IMR-90 (cell line): Measurements from ENCODE around the gene PLD1. TPM values are rescaled to one million over a fixed set of nuclear protein-coding genes. Genes with fewer than 3 reads are reported as not detected.
A peak's percentile ranks its signal among the peaks of the same experiment; 100 is the strongest.

ENCODE experiments used
- ATAC-seq: fragments of 200-7000 bp; cut with Tn5 transposase; 2 replicates; pipeline ENCODE4 v1.9.1; 2020; ENCODE audit warnings: low read depth, mild to moderate bottlenecking, moderate library complexity
- BruUV-seq: library from RNA; stranded (reverse); fragments of 400-500 nt; replicated peaks from 2 replicates; lab custom pipeline; 2021; lab: Mats Ljungman, UMichigan
- CTCF ChIA-PET: fragments of 300-600 bp; formaldehyde crosslinking; extraction: SDS; loops from one replicate; lab custom pipeline; 2021; ENCODE audit warnings: antibody characterized with exemption; lab: Yijun Ruan, JAX
- POLR2A ChIA-PET: fragments of 300-600 bp; sonication (Branson Sonifier 250); formaldehyde crosslinking; loops from one replicate; lab custom pipeline; 2022; ENCODE audit warnings: antibody characterized with exemption; ENCODE audit not compliant: unreplicated experiment; lab: Charles Lee
- DNase-seq: peaks from one replicate; pipeline ENCODE4 v3.0.0; 2013
- H2AFZ ChIP-seq: replicated peaks from 2 replicates; pipeline ENCODE3; 2013; ENCODE audit warnings: low read length, mild to moderate bottlenecking; ENCODE audit not compliant: poor library complexity
- H2AK5ac ChIP-seq: 2 replicates; pipeline ENCODE4 v1.6.1; 2013; ENCODE audit warnings: low read depth, low read length, inconsistent platforms
- H2AK9ac ChIP-seq: replicated peaks from 2 replicates; pipeline ENCODE3; 2013; ENCODE audit warnings: mild to moderate bottlenecking, low read depth, low read length, moderate library complexity; ENCODE audit not compliant: poor library complexity
- H2BK120ac ChIP-seq: 2 replicates; pipeline ENCODE4 v1.6.1; 2013; ENCODE audit warnings: low read depth, low read length, inconsistent platforms
- H2BK15ac ChIP-seq: 3 replicates; pipeline ENCODE4 v1.6.1; 2013; ENCODE audit warnings: low read depth, low read length, inconsistent platforms
- H2BK20ac ChIP-seq: 2 replicates; pipeline ENCODE4 v1.6.1; 2013; ENCODE audit warnings: low read depth, mild to moderate bottlenecking, inconsistent platforms, low read length, moderate library complexity
- H2BK5ac ChIP-seq: 2 replicates; pipeline ENCODE4 v1.6.1; 2013; ENCODE audit warnings: mild to moderate bottlenecking, low read depth, low read length, inconsistent platforms; ENCODE audit not compliant: poor library complexity, severe bottlenecking
- H3K14ac ChIP-seq: replicated peaks from 2 replicates; pipeline ENCODE4 v1.6.1; 2013; ENCODE audit warnings: low read depth, low read length, inconsistent platforms
- H3K18ac ChIP-seq: 2 replicates; pipeline ENCODE4 v1.6.1; 2013; ENCODE audit warnings: low read depth, low read length, control low read depth
- H3K23ac ChIP-seq: 2 replicates; pipeline ENCODE4 v1.6.1; 2013; ENCODE audit warnings: low read depth, low read length, inconsistent platforms
- H3K27ac ChIP-seq: 2 replicates; pipeline ENCODE4 v1.5.1; 2013; ENCODE audit warnings: mild to moderate bottlenecking, control low read depth, low read length; ENCODE audit not compliant: insufficient read depth
- H3K27me3 ChIP-seq: 2 replicates; pipeline ENCODE4 v1.6.1; 2013; ENCODE audit warnings: low read length; ENCODE audit not compliant: control insufficient read depth, insufficient read depth
- H3K36me3 ChIP-seq: 2 replicates; pipeline ENCODE4 v1.6.1; 2013; ENCODE audit warnings: low read length, mixed read lengths; ENCODE audit not compliant: control insufficient read depth, insufficient read depth
- H3K4ac ChIP-seq: 2 replicates; pipeline ENCODE4 v1.6.1; 2013; ENCODE audit warnings: low read depth, low read length, inconsistent platforms
- H3K4me1 ChIP-seq: 2 replicates; pipeline ENCODE4 v1.6.1; 2013; ENCODE audit warnings: low read length, mixed read lengths; ENCODE audit not compliant: control insufficient read depth, insufficient read depth
- H3K4me2 ChIP-seq: 2 replicates; pipeline ENCODE4 v1.6.1; 2013; ENCODE audit warnings: low read depth, mild to moderate bottlenecking, control low read depth, low read length, moderate library complexity
- H3K4me3 ChIP-seq: 2 replicates; pipeline ENCODE4 v1.5.1; 2013; ENCODE audit warnings: low read depth, mild to moderate bottlenecking, control low read depth, low read length, moderate library complexity; ENCODE audit not compliant: insufficient read depth
- H3K56ac ChIP-seq: 2 replicates; pipeline ENCODE4 v1.6.1; 2013; ENCODE audit warnings: low read length, inconsistent platforms; ENCODE audit not compliant: insufficient read depth; ENCODE audit errors: extremely low read depth
- H3K79me1 ChIP-seq, 2 experiments: 2 replicates each; pipeline ENCODE4 v1.6.1; 2013; ENCODE audit warnings: low read length in 2 of 2, inconsistent platforms in 1 of 2, low read depth in 1 of 2
- H3K9ac ChIP-seq: 2 replicates; pipeline ENCODE4 v1.6.1; 2013; ENCODE audit warnings: low read depth, low read length, control low read depth
- H3K9me1 ChIP-seq: 2 replicates; pipeline ENCODE4 v1.6.1; 2013; ENCODE audit warnings: low read length, inconsistent platforms; ENCODE audit not compliant: insufficient read depth
- H3K9me3 ChIP-seq: 2 replicates; pipeline ENCODE4 v1.6.1; 2013; ENCODE audit warnings: low read length; ENCODE audit not compliant: control insufficient read depth, insufficient read depth
- H4K20me1 ChIP-seq: 2 replicates; pipeline ENCODE4 v1.6.1; 2013; ENCODE audit warnings: low read length, inconsistent platforms; ENCODE audit not compliant: insufficient read depth
- H4K5ac ChIP-seq: 2 replicates; pipeline ENCODE4 v1.6.1; 2013; ENCODE audit warnings: mild to moderate bottlenecking, low read depth, low read length, control low read depth
- H4K8ac ChIP-seq, 2 experiments: 2 replicates each; pipeline ENCODE4 v1.6.1; 2013; ENCODE audit warnings: low read depth in 2 of 2, low read length in 2 of 2, control low read depth in 1 of 2, inconsistent platforms in 1 of 2
- H4K91ac ChIP-seq: 2 replicates; pipeline ENCODE4 v1.6.1; 2013; ENCODE audit warnings: low read depth, low read length, inconsistent platforms; ENCODE audit not compliant: insufficient read depth
- BHLHE40 ChIP-seq: fragments of 150-350 bp; IDR thresholded peaks from 2 replicates; pipeline ENCODE4 v1.6.1; 2016; ENCODE audit warnings: mild to moderate bottlenecking, low read depth, low read length
- CHD1 ChIP-seq: IDR thresholded peaks from 2 replicates; pipeline ENCODE4 v1.6.1; 2012; ENCODE audit warnings: low read depth, low read length, improper control_type of control experiment
- CTCF ChIP-seq: conservative IDR thresholded peaks from 2 replicates; pipeline ENCODE4 v1.5.1; 2012; ENCODE audit warnings: mild to moderate bottlenecking, low read depth, low read length, improper control_type of control experiment
- FOS ChIP-seq: fragments of 150-350 bp; IDR thresholded peaks from 2 replicates; pipeline ENCODE4 v1.6.1; 2016; ENCODE audit warnings: low read depth, low read length
- MAFK ChIP-seq: IDR thresholded peaks from 2 replicates; pipeline ENCODE4 v1.6.1; 2012; ENCODE audit warnings: low read depth, low read length, improper control_type of control experiment
- MXI1 ChIP-seq: IDR thresholded peaks from 2 replicates; pipeline ENCODE4 v1.6.1; 2012; ENCODE audit warnings: low read depth, mild to moderate bottlenecking, low read length, moderate library complexity, borderline replicate concordance
- POLR2A ChIP-seq: IDR thresholded peaks from 2 replicates; pipeline ENCODE4 v1.6.1; 2012; ENCODE audit warnings: mild to moderate bottlenecking, low read depth, low read length
- RAD21 ChIP-seq: IDR thresholded peaks from 2 replicates; pipeline ENCODE4 v1.6.1; 2012; ENCODE audit warnings: low read length, improper control_type of control experiment
- RCOR1 ChIP-seq: IDR thresholded peaks from 2 replicates; pipeline ENCODE4 v1.6.1; 2012; ENCODE audit warnings: mild to moderate bottlenecking, low read length, improper control_type of control experiment; ENCODE audit not compliant: insufficient replicate concordance
- RFX5 ChIP-seq: IDR thresholded peaks from 2 replicates; pipeline ENCODE4 v1.8.0; 2012; ENCODE audit warnings: low read depth, mild to moderate bottlenecking, low read length, moderate library complexity
- SMC3 ChIP-seq: fragments of 150-350 bp; IDR thresholded peaks from 2 replicates; pipeline ENCODE4 v1.6.1; 2016; ENCODE audit warnings: low read depth, mild to moderate bottlenecking, antibody characterized with exemption, low read length, moderate library complexity
- WGBS, 2 experiments: methylation state at CpG; one replicate each; pipeline versions ENCODE4 v1.1.5 to v1.1.7; 2013; ENCODE audit warnings: missing lambda C conversion rate in 2 of 2; ENCODE audit not compliant: insufficient read length in 1 of 2; ENCODE audit errors: extremely low coverage in 2 of 2; 5-methylcytosine and 5-hydroxymethylcytosine counted together
- dilution Hi-C: fragments of 300-500 bp; cut with HindIII; formaldehyde crosslinking; loops from one replicate; pipeline ENCODE4 v1.14.3; 2018; ENCODE audit warnings: low sequenced_read_pairs; ENCODE audit not compliant: unreplicated experiment
- in situ Hi-C: fragments of 300-500 bp; cut with MboI; formaldehyde crosslinking; loops from 3 replicates; pipeline ENCODE4 v1.14.3; 2019; ENCODE audit warnings: low sequenced_read_pairs, inconsistent platforms, mixed read lengths
- intact Hi-C: fragments of 100-400 bp; cut with micrococcal nuclease; formaldehyde crosslinking; loops from 2 replicates; pipeline ENCODE4 v1.10.0; 2022
- polyA plus RNA-seq, 3 experiments: library from polyadenylated mRNA; depleted of rRNA; stranded (reverse); fragments of >200 nt; gene quantifications; 2 replicates each; pipeline ENCODE4 v1.2.3, GENCODE V29; 2012; ENCODE audit warnings: low replicate concordance in 1 of 3
- total RNA-seq: library from RNA; depleted of rRNA; stranded (reverse); fragments of >200 nt; gene quantifications from 2 replicates; pipeline ENCODE4 v1.2.3, GENCODE V29; 2012

Gene PLD1
- total and polyA plus RNA-seq, 2 of the 4 experiments (the other 2 are of a cell fraction), result 3.3 to 9.7 TPM

DNA sequence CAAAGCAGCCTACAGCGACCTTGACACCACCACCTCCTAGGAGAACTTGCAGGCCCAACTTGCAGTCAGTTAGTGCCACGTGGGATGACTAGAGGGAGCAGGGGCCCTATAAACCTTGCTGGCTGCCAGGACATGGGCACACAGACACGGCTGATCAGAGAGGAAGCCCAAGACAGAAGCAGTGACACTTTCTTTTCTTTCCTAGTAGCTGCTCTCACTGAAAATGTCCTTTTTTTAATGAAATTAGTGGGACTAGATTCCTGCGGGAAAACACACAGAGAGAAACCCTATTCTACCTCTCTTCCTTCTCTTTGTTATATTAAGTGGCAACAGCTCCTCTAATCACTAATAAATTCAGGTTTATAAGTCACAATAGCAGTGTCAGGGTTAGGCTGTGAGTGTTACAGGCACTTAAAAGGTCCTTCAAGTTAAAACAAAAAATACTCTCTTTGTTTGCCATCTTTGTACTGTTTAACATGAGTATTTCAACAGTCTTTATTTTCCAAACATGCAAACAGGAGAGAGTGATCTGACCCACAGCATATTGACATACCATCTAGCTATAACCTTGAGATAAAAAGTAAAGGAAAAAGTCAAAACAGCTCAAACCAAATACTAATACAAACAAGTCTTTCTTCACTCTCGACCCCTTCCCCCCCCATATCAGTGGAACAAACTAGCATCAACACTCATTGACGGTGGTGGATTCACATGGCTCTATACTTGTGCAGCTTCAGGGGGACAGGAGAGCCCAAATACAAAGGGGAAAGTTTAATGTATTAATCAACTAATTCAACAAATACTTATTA lies 30.7 kb upstream of the PLD1 start:
- no peak for TF ChIP-seq SMC3
- TF ChIP-seq RFX5, result no peak
- TF ChIP-seq MXI1, result no peak
- TF ChIP-seq POLR2A, result no peak
- no peak for TF ChIP-seq FOS
- no peak for TF ChIP-seq CHD1
- no peak for TF ChIP-seq CTCF
- TF ChIP-seq MAFK, result no peak
- TF ChIP-seq BHLHE40, result no peak
- TF ChIP-seq RCOR1, result no peak
- no peak for TF ChIP-seq RAD21
- Histone ChIP-seq H3K27me3 (no peaks in the 10 kb centered on the region), H2AK9ac (no peak overlapping the region), H3K9ac (no peak overlapping the region; the same call in 1 of the 2 replicates), H4K8ac (peak overlapping the region; percentile 44 to 47; a peak in 1 of 4 replicates), H3K79me1 (no peaks in the 10 kb centered on the region), H2AK5ac (peak overlapping the region; percentile 79), H4K20me1 (no peaks in the 10 kb centered on the region), H3K4me3 (no peak overlapping the region), H2BK15ac (peak overlapping the region; percentile 52; the same call in 2 of the 3 replicates), H3K18ac (peak overlapping the region; percentile 91), H3K23ac (peak overlapping the region; percentile 15; the same call in 1 of the 2 replicates), H3K4ac (peak overlapping the region; percentile 63), H2AFZ (peak overlapping the region; percentile 59), H2BK120ac (peak overlapping the region; percentile 65; the same call in 1 of the 2 replicates), H2BK20ac (0 out of 2 replicates have a peak overlapping the region, but pooled peaks have one; percentile 39), H3K56ac (no peak overlapping the region), H3K27ac (no peak overlapping the region), H2BK5ac (peak overlapping the region; percentile 31), H3K14ac (peak overlapping the region; percentile 80), H4K5ac (peak overlapping the region; percentile 72; the same call in 1 of the 2 replicates), H4K91ac (peak overlapping the region; percentile 74; the same call in 1 of the 2 replicates), H3K4me2 (no peak overlapping the region), H3K36me3 (no peaks in the 10 kb centered on the region), H3K9me1 (no peaks in the 10 kb centered on the region; the same call in none of the 2 replicates), H3K4me1 (peaks cover 11% of the 10 kb centered on the region), H3K9me3 (no peaks in the 10 kb centered on the region)
- ChIA-PET CTCF (interaction anchor here (0.5 kb wide), 1 partner anchor 294 kb away, joined by 6 read pairs; no protein-coding TSS in a partner anchor), POLR2A (interaction anchor here (0.6 kb wide), 1 partner anchor 286 kb away, joined by 7 read pairs; no protein-coding TSS in a partner anchor)
- DNase-seq (no peak), ATAC-seq (no peak)
- WGBS, 2 experiments, result no CpG with 5 or more reads among the region's 6 CpGs
- intact Hi-C loops (no loop called here), dilution Hi-C loops (no loop called here), in situ Hi-C loops (no loop called here)
- no TSS peak for BruUV-seq
